Thoracic aorta (tissue), 2 donors: Measurements from ENCODE around the gene SLC44A3. TPM values are rescaled to one million over a fixed set of nuclear protein-coding genes. Genes with fewer than 3 reads are reported as not detected.

Experiments used
- ATAC-seq: fragments of 150-250 bp; one replicate; pipeline ENCODE4 v1.8.0; 2017; ENCODE audit warnings: low read depth; ENCODE audit not compliant: insufficient number of reproducible peaks, low FRiP score
- DNase-seq: peaks from one replicate; pipeline ENCODE4 v3.0.0-alpha.2; 2020; ENCODE audit warnings: low spot score
- H3K27ac ChIP-seq, 2 donors: fragments of 200-600 bp; sonication (generic); 1 replicate in 1 of 2; 2 replicates in 1 of 2; pipeline ENCODE4 v1.5.1; 2016; ENCODE audit warnings: mild to moderate bottlenecking in 2 of 2, moderate library complexity in 2 of 2
- H3K27me3 ChIP-seq: fragments of 200-600 bp; sonication (generic); replicated peaks from 2 replicates; pipeline ENCODE4 v1.6.0; 2016; ENCODE audit warnings: mild to moderate bottlenecking; ENCODE audit not compliant: insufficient read depth
- H3K36me3 ChIP-seq: fragments of 200-600 bp; sonication (generic); one replicate; pipeline ENCODE4 v1.5.1; 2016
- H3K4me1 ChIP-seq, 2 donors: fragments of 200-600 bp; sonication (generic); 1 replicate in 1 of 2; 2 replicates in 1 of 2; pipeline versions ENCODE4 v1.5.1 to v1.6.0; 2016; ENCODE audit warnings: low read depth in 2 of 2, mild to moderate bottlenecking in 1 of 2; ENCODE audit not compliant: control insufficient read depth in 1 of 2
- H3K4me3 ChIP-seq: fragments of 200-600 bp; sonication (generic); 2 replicates; pipeline ENCODE4 v1.5.1; 2016; ENCODE audit warnings: mild to moderate bottlenecking
- H3K9me3 ChIP-seq: fragments of 200-600 bp; sonication (generic); 2 replicates; pipeline ENCODE4 v1.5.1; 2016
- total RNA-seq, 2 donors: library from RNA; depleted of rRNA; stranded (reverse); fragments of >200 nt; gene quantifications; one replicate each; pipeline versions ENCODE4 v1.1.0 to v1.2.3, GENCODE V29; 2016
- TF ChIP-seq, protein P1 (sequence below): fragments of 200-600 bp; sonication (generic); IDR thresholded peaks from one replicate; pipeline ENCODE4 v1.5.1; 2019; ENCODE audit warnings: antibody characterized with exemption

SLC44A3 gene
- total RNA-seq, 2 donors from 2014 or later, result 2.5 to 3.7 TPM

DNA sequence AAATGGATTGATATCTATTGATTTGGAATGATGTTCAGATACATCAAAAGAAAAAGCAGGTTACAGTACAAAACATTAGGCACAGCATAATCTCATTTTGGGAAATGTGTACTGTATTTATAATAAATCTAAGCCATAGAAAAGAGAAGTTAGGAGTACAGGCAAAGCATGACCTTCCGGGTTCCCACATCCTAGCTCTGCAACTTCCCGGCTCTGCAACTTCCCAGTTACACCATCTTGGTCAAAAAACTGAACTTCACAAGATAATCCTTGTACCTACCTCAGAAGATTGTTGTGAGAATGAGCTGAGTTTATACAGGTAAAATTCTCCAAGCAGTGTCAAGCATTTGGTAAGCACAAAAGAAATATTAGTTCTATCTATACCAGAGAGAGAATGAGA is 21.7 kb upstream of the SLC44A3 start:
- TF ChIP-seq, protein P1, sequence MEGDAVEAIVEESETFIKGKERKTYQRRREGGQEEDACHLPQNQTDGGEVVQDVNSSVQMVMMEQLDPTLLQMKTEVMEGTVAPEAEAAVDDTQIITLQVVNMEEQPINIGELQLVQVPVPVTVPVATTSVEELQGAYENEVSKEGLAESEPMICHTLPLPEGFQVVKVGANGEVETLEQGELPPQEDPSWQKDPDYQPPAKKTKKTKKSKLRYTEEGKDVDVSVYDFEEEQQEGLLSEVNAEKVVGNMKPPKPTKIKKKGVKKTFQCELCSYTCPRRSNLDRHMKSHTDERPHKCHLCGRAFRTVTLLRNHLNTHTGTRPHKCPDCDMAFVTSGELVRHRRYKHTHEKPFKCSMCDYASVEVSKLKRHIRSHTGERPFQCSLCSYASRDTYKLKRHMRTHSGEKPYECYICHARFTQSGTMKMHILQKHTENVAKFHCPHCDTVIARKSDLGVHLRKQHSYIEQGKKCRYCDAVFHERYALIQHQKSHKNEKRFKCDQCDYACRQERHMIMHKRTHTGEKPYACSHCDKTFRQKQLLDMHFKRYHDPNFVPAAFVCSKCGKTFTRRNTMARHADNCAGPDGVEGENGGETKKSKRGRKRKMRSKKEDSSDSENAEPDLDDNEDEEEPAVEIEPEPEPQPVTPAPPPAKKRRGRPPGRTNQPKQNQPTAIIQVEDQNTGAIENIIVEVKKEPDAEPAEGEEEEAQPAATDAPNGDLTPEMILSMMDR, result no peak
- Histone ChIP-seq H3K27me3 (no peaks in the 10 kb centered on the region), H3K4me1 (peaks cover 8 to 21% of the 10 kb centered on the region in 2 donors), H3K4me3 (no peak overlapping the region), H3K27ac (no peak overlapping the region), H3K9me3 (no peaks in the 10 kb centered on the region), H3K36me3 (no peaks in the 10 kb centered on the region)
- ATAC-seq (no peak), DNase-seq (no peak)

DNA sequence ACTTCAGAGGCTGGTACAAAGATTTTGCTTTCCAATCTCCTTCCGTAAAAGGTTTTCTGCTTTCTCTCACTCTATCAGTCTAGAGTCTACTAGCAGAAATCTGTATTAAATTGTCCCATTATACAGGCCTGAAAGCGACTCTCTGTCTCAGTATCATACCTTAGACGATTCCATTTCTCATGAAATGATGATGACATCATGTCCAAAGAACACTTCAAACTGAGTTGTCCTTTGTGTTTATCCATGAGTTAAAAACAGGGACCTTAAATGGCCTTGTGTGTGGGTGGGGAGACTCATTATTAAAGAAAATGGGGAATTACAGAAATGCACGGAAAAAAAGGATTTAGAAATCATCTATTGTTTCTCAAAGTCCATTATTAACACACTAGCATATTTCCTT is 21.0 kb upstream of the SLC44A3 start:
- ATAC-seq (no peak), DNase-seq (no peak)
- no peak overlapping the region for H3K27ac ChIP-seq
- no peaks in the 10 kb centered on the region for H3K27me3 ChIP-seq
- TF ChIP-seq, protein P1, result no peak
- no peaks in the 10 kb centered on the region for H3K9me3 ChIP-seq
- no peaks in the 10 kb centered on the region for H3K36me3 ChIP-seq
- H3K4me3 ChIP-seq, result no peak overlapping the region
- peaks cover 6 to 14% of the 10 kb centered on the region in 2 donors for H3K4me1 ChIP-seq

DNA sequence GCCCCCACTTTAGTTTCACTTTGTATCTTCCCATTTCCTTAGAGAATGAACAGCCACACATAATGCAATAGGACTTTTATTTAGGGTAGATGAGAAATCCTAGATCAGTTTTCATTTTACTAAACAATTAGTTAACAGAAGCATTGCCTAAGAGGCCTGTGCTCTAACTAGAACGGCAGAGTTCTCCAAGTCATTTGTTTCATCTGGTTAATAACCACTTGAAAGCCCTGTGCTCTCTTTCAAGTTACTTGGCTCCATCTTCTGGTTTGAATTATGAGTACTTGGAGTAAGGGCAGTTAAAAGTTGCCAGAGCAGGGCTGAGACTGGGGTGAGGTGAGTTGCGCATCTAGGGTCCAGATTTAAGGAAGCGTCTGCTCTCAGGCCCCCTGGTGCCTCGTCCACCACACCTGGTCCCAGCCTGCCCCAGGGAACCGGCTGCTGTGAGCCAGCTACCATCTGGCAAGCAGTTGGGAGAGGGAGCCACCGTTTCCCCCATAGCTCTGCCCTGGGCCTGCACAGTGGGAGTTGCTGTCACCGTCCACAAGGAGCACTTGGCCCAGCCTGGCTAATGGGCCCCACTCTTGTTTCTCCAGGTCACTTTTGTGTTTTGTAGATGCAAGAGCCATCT is 18.1 kb upstream of the SLC44A3 start:
- ATAC-seq, result peak; percentile 67
- DNase-seq, result no peak
- Histone ChIP-seq H3K27me3 (no peaks in the 10 kb centered on the region), H3K27ac (peak overlapping the region; percentile 17 to 62), H3K4me3 (peak overlapping the region; percentile 67), H3K9me3 (no peaks in the 10 kb centered on the region), H3K36me3 (no peaks in the 10 kb centered on the region), H3K4me1 (peaks cover 6% of the 10 kb centered on the region in 2 donors)
- TF ChIP-seq, protein P1, result peak; percentile 39

DNA sequence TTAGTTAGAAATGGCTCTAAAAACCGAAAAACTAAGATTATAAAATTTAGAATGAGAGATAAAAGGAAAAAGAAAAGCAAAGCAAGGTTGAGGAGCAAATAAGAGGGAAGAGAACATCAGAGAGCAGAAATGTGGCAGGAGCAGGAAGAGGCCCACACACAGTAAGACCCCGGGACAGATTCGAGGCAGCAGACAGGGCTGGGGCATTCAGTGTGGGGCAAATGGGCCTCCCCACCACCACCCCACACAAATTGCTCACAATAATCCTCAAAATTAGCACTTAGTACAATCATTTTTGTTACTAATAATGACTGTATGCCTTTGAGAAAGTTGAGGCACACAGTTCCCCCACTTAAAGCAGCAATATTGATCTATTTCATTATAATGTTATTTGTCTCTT is 17.1 kb upstream of the SLC44A3 start:
- Histone ChIP-seq H3K27ac (no peak overlapping the region), H3K36me3 (no peaks in the 10 kb centered on the region), H3K4me1 (peaks cover 6% of the 10 kb centered on the region in 2 donors), H3K27me3 (no peaks in the 10 kb centered on the region), H3K9me3 (no peaks in the 10 kb centered on the region), H3K4me3 (no peak overlapping the region)
- DNase-seq, result no peak
- TF ChIP-seq, protein P1, result no peak
- no peak for ATAC-seq

DNA sequence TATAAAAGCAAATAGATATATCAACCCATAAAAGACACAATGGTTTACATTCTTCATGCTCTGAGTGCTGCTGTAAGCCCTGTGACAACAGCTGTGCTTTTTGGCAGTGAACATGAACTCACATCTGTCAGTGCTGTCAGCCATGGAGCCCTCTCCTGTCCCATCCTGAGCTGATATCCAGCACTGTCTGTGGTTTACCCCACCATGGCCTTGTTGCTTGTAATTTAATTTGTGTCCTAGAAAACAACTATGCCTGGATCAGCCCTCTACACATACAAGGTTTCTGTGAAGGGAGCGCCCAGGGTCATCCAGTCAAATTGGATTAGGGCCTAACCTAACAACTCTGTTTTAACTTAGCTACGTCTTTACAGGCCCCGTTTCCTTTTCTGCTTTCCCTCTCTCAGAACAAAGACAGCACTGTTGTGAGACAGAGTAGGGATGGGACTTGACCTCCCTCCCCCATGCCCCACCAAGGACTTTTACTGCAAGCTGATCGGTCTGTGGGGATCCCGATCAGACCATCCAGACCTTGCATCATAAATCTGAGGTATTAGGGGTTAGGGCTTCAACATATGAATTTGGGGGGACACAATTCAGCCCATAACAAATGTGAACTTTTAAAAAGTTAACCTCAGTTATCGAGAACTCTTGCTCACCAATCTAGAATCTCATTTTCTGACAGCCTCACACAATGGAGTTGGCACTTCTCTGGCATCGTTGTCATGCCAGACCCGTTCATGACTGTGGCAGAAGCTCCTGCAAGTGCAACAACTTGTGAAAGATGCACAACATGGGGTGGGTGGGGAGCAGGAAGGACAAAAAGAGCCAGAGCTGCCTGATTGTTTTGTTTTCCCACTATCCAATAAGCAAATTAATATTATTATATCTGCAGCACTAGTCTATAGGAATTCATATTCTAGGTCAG is 16.4 kb upstream of the SLC44A3 start:
- TF ChIP-seq, protein P1, result no peak
- Histone ChIP-seq H3K9me3 (no peaks in the 10 kb centered on the region), H3K4me3 (no peak overlapping the region), H3K36me3 (no peaks in the 10 kb centered on the region), H3K27me3 (no peaks in the 10 kb centered on the region), H3K27ac (no peak overlapping the region), H3K4me1 (peaks cover 6% of the 10 kb centered on the region in 2 donors)
- ATAC-seq (no peak), DNase-seq (no peak)
